H54 (cell line): ENCODE results near the gene MAGI1.

ENCODE experiments used
- DNase-seq: peaks from one replicate; pipeline ENCODE4 v3.0.0; 2011; ENCODE audit warnings: low spot score, mixed read lengths; ENCODE audit not compliant: insufficient read length
- FAIRE-seq: peaks from 3 replicates; lab custom pipeline; 2011; peaks lifted over from hg19 to GRCh38; lab: Jason Lieb, UNC
- POLR2A ChIP-seq: IDR thresholded peaks from 2 replicates; pipeline ENCODE4 v1.6.1; 2011; ENCODE audit warnings: low read depth, mild to moderate bottlenecking, low read length

The MAGI1 gene

DNA sequence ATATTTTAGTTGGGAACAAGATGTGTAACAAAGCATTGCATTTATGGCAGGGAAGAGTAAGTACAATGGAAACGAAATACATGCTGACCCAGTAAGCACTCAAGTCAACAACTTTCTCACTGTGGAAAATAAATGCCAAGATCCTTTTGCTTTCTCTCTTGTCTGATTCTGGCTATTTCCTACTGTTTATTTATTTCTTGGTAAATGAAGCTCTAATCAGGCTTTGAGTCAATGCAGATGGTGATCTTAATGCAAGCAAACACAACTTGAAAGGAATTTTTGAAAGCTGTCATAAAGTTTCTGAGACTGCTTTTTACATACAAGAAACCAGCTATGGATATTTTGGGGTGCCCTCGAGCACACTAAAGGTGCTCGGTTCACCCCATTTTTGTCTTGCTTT lies 624.8 kb downstream of the MAGI1 start:
- no peak for TF ChIP-seq POLR2A
- DNase-seq (no peak), FAIRE-seq (no peak)

DNA sequence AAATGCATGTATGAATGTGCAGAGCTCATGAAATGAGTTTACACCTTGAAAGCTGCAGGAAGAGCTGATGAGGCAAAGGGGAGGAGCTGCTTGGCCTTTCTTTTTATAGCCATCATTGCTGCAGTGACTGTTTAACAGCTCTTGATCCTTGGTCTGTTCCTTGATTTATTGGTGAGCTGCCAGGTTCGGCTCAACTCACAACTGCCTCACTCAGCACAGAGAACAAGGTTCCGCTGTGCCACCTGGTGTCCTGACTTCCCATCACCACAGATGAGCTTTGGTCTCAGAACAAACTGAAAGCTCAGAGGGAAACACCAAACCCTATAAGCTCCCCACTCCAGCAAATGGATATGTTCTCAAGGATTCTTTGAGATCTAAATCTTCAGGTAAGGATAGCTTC lies 626.1 kb downstream of the MAGI1 start:
- no peak for FAIRE-seq
- no peak for DNase-seq
- no peak for TF ChIP-seq POLR2A

DNA sequence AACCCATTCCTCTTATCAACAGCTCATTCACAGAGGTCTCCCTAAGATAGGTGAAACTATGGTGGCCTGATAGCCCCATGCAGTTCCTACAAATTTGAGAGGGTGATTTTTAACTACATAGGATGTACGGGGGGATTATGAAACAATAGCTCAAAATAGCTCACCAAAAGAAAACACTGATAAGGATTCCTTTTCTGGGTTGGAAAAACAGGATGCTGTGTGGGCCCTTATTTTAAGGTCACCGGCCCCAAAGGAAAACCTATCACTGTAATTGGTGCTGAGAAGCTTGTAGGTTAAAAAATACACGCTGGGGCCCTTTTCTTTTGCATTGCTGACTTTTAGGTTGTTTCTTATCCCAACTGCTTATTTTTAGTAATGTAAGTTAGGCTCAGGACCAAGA lies 627.4 kb downstream of the MAGI1 start:
- DNase-seq (no peak), FAIRE-seq (no peak)
- TF ChIP-seq POLR2A, result no peak

DNA sequence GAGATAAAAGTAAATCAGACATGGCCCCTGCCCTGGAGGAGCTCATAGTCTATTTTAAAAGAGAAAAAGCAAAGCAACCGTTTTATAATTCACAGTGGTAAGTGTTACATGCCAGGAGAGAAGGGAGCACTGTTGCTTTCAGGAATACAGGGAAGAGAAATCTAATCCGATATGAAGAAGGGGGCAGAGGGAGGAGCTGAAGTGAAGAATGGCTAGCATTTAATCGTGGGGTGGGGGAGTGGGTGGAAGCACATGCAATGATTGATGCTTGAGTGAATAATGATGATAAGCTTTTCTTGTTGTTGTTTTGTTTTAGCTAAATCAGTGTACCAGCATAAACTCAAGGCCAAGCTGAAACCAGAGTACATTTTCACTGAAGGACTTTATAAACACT lies 629.5 kb downstream of the MAGI1 start:
- no peak for FAIRE-seq
- no peak for TF ChIP-seq POLR2A
- DNase-seq, result no peak

DNA sequence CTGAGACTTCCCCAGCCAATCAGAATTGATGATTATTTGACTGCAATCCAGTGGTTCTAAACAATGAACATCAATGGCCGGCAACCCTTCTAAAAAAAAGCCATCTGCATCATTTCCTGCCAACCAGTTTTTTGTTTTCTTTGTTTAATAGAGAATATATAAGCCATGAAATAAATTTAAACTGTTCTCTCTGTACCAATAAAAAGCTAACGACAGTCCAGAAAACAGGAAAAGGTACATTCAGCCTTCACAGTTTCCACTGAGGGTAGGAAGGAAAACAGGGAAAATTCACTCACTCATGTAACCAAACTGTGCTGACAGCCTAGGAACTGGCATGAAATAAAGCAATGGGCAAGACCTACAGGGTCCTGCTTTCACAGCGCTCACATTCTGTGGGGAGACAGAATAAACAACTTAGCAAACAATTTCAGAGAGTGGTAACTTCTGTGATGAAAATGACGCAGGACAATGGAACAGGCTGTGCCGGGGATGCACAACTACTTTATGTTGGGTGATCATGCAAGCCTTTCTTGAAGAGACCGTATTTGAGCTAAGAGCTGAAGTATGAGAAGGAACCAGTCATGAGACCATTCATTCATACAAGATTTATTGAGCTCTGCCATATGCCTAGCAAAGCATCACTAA lies 630.1 kb downstream of the MAGI1 start:
- FAIRE-seq (no peak), DNase-seq (no peak)
- TF ChIP-seq POLR2A, result no peak

DNA sequence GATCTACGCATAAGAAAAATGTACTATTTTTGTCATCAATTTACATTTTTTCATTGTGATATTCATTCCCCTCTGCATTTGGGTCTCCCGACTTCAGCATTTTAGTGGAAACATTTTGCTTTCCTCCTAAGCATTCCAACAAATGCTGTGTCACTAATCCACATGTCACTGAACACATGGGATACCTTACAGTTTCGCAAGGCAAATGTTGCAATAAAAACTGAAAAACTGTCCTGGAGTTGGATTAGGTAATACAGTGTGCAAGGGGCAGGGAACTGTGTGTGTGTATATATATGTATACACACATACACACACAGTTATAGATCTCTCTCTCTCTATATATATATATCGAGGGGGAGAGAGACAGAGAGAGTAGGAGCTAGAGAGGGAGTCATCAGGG lies 632.2 kb downstream of the MAGI1 start:
- TF ChIP-seq POLR2A, result no peak
- DNase-seq (no peak), FAIRE-seq (no peak)

DNA sequence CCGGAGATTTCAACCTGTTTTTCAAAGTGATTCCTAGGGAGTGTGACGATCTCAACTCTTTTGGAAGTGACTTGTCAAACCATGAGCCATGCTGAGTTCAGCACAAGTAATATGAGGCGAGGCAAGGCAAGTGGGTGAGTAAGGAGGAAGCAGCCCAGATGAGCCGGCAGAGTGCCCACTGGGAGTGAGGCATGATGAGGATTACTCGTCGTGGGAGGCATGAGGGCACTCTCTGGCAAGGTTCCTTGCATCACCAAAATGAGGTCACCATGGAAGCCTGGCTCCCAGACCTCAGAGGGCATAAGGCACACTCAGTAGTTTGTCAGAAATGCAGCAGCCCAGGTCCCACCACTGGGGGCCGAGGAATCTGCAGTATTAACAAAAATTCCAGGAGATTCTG lies 636.1 kb downstream of the MAGI1 start:
- no peak for TF ChIP-seq POLR2A
- peak; percentile 88 for DNase-seq
- peak; percentile 100 for FAIRE-seq

DNA sequence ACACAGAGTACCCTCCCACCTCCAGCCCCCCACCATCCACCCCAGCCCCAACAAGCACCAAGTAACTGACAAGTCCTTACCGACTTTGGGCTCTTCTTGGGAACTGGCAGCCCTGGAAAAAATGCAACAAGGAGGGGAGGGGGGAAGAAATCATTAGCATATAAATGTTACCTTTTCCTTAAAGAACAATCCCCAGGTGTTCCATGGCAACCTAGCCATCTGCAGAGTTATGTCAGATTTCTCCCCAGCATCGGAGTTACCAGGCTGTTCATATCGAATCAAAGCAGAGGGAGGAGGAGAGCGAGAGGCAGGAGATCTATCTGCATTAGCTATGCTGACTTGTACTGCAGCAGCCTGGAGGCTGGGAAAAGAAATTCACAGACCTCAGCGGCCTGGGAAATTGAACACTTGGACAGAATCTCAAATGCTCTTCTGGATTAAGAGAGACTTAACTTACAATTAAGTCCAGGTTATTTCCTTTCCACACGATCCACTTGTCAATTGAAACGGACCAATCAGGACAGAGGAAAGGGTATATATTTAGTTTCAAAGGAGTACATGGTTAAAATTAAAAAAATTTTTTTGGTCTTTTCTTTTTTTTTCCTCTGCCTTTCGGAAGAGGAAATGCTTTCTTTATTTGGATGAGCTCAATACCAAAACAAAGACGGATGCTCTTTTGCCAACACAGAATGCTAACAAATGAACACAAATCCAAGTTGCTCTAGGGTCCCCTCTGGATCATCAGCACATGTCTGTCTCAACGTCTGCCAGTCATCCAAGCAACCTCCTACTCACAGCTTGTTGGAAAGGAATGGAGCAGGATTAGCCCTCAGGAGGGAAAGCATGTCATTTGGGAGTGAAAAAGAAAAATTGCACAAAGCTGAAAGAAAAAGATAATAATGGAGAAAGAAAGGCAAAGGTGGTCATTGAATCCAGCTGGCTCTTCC lies 637.1 kb downstream of the MAGI1 start:
- no peak for DNase-seq
- no peak for TF ChIP-seq POLR2A
- FAIRE-seq, result no peak

DNA sequence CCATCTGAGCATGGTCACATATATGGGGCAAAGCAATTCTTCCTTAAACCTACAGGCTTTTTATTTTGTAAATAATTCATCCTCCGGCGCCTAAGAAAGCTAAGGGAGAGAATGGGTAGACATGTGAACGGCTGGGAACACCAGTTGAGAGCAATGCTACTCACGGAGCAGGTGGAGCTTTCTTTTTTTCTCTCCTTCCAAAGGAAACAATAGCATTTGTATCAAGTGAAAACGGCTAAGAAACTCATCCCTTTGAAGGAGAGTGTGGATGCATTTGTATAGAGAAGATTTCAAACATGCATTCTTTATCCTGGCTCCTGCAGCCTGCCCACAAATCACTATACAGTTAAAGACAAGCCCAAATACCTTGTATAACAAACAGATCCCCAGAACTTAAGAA lies 637.8 kb downstream of the MAGI1 start:
- DNase-seq (no peak), FAIRE-seq (no peak)

DNA sequence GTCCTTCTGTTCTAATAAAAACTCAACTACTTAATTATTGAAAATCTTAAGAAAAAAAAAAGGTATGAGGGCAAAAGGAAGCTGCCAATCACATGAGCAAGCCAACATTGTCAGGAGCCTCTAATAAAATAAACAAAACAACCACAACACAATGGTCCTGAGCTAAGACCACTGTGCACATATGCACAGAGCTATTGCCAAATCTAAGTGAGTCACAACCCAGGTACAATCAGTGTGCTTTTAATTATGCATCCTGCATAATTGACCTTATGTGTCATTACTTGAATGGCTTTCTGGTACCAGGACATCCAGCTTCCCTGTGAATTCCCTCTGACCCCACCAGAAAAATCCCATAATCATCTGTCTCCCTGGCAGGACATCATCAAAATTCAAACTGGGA lies 639.8 kb downstream of the MAGI1 start:
- no peak for TF ChIP-seq POLR2A
- FAIRE-seq (no peak), DNase-seq (no peak)

More for the DNA sequence above, 637.8 kb downstream of the MAGI1 start:
- TF ChIP-seq POLR2A, result no peak

DNA sequence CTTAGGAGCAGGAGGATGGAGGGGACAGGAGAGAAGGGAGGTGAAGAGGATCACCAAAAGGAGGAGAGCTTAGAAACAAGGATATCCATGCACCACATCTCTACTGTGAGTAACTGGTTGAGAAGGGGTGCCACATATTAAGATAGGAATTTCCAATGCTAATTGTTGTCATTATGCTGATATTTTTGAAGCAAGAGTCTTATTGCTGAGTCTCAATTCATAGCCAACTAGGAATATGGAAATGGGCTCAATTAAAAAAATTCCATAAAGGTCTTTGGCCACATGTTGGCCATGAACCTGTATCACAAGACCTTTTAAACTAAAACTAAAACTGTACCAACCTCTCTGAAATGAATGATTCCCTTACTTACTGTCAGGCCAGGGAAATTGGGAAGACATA lies 642.6 kb downstream of the MAGI1 start:
- no peak for FAIRE-seq
- no peak for TF ChIP-seq POLR2A

DNA sequence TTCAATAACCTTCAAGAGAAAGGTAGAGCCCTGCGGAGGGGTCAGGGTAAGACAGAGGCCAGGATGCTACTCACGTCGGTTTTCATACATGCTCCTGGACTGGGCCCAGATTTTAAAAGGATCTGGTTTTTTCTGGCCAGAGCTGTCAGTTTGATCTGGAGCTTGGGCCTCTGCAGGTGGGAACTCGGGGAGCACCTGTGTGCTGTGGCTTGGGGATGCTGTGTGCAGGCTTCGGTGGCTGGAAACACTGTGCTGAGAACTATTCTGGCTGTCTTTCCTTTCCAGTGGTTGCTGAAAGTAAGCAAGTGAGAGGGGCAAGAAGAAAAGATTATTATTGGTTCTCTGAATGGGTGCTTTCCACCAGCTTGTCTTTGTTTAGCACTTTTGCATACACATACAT lies 647.6 kb downstream of the MAGI1 start:
- TF ChIP-seq POLR2A, result no peak
- FAIRE-seq, result no peak
- no peak for DNase-seq

More for the DNA sequence above, 642.6 kb downstream of the MAGI1 start:
- DNase-seq, result no peak

DNA sequence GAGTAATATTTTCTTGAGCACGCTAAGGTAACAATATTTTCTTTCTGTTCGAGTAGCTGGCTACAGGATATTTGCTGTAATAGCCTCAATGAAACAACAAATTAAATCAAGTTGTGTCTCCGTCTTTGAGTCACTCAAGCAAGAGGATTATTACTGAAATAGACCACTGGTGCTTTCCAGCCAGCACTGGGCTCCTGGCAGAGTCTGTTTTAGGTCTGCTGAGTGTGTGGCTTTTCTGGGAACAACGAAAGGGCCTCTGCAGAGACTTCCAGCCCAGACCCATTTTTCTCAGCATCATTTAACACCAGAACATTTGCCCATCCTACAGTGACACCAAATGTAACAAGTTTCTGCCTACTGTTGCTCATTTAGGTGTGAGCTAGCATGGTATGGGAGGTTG lies 652.9 kb downstream of the MAGI1 start:
- no peak for TF ChIP-seq POLR2A
- DNase-seq (no peak), FAIRE-seq (no peak)

DNA sequence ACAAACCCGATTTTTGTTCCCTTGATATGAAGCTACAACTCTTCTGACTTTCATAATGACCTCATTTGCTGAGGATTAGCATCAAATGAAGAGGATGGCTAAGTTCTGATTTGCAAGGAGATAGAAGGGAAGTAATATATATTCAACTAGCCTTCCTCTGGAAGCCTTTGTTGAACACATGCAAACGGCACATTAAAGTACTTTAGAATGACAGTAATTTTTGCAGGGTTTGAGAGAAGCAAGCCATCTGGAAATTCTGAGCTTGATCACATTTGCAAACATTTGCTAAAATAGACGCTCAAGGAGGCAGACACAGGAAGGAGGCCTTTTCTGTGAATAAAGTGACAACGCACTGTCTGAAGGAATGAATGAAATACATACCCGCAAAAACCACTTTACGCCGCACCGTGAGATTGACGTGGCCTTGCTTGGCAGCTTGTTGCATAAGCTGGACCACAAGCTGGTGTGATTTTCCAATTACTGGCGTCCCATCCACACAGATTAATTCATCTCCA lies 657.2 kb downstream of the MAGI1 start:
- no peak for TF ChIP-seq POLR2A
- no peak for DNase-seq

More for the DNA sequence above, 657.2 kb downstream of the MAGI1 start:
- no peak for FAIRE-seq
